ENCODE data around the gene TPCN2.

Gene TPCN2

DNA sequence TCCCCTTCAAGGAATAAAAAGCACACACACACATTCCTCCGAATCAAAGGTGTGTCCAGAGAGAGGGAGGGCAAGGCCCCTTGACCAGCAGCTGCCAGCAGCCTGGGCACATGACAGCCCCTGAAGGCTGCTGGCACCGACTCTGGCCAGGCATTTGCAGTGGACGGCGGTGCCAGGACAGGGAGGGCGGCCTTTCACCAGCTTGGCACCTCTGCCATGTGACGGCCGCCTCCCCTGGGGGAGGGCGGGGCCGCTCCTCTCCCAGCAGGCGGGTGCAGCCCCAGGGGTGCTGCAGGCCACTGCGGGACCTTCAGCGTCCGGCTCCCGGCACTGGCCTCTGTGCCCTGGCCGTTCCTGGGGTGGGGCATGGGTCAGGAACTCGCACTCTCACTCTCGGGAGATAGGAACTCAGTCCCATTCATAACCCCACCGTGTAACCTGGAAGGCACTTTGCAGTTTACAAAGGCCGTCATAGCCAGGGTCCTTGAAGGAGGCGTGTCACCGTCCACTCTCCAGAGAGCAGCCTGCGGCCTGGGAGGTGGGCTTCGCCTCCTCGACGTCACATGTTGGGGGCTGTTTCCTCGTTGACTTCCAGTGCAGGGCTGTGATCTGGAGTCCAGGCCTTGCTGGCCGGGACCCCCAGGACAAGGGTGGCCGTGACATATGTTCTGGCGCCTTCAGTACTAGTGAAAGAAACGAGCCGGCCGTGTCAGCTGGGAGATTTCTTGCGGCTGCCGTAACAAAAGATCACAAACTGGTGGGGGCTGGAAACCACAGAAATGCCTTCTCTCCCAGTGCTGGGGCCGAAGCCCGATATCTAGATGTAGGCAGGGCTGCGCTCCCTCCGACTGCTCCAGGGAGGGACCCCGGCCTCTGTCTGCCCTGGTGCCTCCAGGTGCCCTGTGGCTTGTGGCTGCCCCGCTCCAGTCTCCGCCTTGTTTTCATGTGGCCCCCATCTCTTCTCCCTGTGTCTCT, 67.1 kb downstream of the TPCN2 start:
- no peak for DNase-seq

- DNase-seq = no peak
These were observed 67.9 kb downstream of the TPCN2 start for GRCh38 chr11:69116671-69117070.

GRCh38 chr11:69119190-69119589, 70.5 kb downstream of the TPCN2 start:
- DNase-seq = no peak

DNA sequence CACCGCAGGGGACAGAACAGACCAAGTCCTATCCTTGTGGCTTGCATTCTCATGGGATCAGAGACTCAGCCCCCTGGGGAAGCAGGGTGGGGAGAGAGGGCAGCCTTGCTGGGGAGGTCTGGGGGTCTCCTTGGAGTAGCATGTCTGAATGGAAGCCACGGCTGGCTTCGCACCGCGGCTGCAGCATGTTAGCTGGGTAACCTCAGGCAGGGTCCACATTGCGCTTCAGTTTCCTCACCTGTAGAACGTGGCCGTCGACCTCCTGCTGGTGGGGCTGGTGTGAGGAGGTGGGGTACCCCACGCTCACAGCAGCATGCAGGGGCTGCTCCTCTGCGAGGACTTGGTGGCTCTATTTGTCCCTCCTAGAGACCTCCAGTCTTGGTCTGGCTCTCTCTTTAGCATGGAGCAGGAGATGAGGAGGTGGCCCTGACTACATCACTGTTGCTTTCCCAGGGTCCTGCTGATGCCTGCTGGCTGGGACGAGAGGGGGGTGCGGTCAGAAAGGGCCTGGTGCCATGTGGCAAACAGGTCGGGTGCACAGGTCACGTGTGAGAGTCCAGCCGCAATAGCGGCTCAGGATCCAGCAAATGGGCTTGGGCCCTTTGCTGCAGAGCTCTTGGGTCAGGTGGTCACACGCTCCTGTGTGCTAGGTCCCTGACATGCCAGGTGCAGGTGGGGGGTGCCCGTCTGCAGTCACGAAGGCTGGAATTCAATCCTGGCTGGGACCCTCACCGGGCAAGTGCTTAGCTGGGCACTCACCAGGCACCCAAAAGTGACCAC, 71.6 kb downstream of the TPCN2 start:
- no peak for DNase-seq

- DNase-seq = no peak
These were observed 72.3 kb downstream of the TPCN2 start for GRCh38 chr11:69121021-69121420.

- DNase-seq = no peak
These were observed 73.0 kb downstream of the TPCN2 start for GRCh38 chr11:69121621-69122325.

GRCh38 chr11:69122326-69122629, 73.5 kb downstream of the TPCN2 start:
- no peak for DNase-seq

GRCh38 chr11:69122630-69123431, 74.1 kb downstream of the TPCN2 start:
- peak; percentile 11 for DNase-seq

DNA sequence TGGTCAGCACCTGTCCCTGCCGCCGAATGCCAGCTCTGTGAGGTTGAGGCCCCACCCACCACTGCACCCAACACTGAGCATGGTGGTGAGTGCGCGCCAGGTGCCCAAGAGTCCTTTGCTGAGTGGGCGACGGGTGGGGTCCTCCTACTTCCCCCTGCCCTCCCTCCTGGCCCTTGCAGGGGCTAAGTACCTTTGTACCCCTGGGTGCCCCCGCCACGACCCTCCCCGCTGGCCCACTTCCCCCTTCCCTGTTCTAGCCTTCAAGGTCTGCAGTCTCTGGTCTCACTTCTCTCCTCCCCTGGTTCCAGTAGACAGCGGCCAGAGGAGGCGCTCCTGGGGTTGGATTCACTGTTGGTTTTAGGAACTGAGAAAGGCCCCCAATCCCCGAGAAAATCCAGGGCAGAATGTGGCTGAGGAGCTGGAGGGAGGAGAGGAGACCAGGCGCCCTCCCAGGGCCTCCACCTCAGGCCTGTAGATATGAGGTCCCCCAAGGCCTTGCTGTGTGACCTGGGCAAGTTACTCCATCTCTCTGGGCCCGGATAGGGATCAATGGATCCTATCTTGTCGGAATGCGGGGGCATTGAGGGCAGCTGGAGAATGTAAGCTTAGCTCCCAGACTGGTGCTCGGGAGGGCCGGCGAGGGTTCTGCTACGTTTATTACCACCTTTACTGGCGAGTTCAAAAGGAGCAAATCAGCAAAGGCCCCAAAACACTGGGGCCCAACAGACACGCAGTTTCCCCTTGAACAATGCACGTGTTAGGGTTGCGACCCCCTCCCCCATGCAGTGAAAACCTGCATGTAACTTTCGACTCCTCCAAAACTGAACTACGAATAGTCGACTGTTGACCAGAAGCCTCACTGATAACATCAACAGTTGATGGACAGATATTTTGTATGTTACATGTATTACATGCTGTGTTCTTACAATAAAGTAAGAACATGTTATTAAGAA, 75.1 kb downstream of the TPCN2 start:
- no peak for DNase-seq

- DNase-seq = no peak
These were observed 77.1 kb downstream of the TPCN2 start for GRCh38 chr11:69125861-69126260.

- DNase-seq = no peak
These were observed 77.6 kb downstream of the TPCN2 start for GRCh38 chr11:69126286-69126685.

- no peak for DNase-seq
These were observed 78.5 kb downstream of the TPCN2 start for GRCh38 chr11:69127081-69127850.

DNA sequence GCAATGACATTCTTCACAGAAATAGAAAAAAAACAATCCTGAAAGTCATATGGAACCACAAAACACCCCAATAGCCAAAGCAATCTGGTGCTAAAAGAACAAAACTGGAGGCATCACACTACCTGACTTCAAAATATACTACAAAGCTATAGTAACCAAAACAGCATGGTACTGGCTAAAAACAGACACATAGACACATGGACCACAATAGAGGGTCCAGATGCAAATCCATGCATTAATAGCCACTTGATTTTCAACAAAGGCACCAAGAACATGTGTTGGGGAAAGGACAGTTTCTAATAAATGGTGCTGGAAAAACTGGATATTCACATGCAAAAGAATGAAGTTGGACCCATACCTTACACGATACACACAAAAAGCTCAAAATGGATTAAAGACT, 79.2 kb downstream of the TPCN2 start:
- no peak for DNase-seq

GRCh38 chr11:69129053-69129452, 80.3 kb downstream of the TPCN2 start:
- no peak for DNase-seq

DNA sequence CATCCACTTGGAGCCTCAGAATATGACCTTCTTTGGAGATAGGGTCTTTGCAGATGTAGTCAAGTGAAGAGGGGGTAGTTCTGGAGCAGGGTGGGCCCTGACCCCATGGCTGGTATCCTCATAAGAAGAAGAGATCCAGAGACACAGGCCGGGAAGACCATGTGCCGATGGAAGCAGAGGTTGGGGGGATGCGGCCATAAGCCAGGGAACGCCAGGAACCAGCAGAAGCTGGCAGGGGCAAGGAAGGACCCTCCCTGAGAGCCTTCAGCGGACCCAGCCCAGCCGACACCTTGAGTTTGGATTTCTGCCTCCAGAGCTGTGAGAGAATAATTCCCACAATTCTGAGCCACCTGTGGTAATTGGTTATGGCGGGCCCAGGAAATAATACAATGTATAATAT, 80.9 kb downstream of the TPCN2 start:
- DNase-seq = no peak

- no peak for DNase-seq
These were observed 81.9 kb downstream of the TPCN2 start for GRCh38 chr11:69130654-69131053.

DNA sequence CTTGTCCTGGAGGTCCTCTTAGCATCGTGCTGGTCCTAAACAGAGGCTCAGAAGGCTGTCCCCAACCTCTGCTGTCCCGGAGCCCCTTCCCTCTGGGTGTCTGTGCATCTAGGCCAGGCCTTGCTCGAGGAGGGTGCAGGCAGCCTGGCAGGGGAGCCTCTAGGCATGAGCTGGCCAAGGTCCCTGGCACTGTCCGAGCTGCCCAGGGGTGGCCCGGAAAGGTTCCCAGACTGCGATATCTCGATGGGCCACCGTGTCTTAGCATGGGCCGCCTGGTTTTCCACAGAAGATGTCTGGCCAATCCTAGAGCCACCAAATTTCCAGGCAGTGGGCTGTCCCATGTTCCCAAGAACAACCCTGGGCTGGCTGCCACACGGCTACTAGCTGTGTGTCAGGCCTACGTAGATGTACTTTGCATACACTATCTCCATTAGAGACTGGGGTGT, 82.4 kb downstream of the TPCN2 start:
- no peak for DNase-seq

DNA sequence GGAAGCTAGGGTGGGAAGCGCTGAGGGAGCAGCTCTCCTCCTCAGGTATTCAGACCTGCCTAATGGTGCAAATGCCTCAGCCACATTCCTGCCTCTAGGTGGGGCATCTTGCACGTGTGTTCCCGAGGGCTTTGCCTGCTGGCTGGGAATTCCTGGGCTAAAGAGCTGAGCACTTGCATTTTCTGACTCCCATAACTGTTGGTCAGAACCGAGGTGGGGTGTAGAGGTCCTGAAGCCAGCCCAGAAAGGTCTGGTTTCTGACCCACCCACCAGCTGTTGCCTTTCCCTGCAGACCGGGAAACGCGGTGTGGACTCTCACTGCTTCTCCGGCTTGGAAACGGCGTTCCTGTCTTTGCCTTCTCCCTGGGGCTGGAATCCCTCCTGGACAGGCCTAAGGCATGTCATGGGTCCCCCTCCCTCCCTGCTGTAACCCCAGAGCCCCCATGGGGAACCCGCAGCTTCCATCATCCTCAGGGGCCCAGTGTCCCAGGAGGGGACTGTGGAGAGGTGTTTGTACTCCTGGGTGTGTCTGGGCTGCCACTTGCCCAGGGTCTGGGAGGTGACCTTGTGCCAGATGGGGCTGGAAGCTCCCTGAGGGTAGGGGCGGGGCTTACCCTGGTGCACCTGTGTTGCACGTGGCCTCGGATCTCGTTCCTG, 83.0 kb downstream of the TPCN2 start:
- DNase-seq = no peak

GRCh38 chr11:69132301-69132670, 83.6 kb downstream of the TPCN2 start:
- DNase-seq = no peak

DNA sequence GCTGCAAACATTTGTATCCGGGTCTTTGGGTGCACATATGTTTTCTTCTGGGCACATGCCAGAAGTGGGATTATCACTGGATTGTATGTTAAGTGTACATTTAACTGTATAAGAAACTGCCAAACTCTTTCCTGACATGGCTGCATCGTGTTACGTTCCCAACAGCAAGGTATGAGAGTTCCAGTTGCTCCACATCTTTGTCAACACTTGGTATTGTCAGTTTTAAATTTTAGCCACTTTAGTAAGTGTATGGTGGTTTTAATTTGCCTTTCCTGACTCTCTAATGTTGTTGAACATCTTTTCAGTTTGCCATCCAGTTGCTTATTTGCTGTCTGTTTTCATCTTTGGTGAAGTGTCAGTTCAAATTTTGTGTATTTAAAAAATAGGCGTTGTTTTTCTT, 84.5 kb downstream of the TPCN2 start:
- no peak for DNase-seq

All from activated gamma-delta T cell treated with Interleukin-2 at 50 U/mL for 16 hours (primary cell).